ENCODE measurements around the gene CENPF. TPM values are rescaled to one million over a fixed set of nuclear protein-coding genes. Genes with fewer than 3 reads are reported as not detected.

Gene CENPF
- total and polyA plus RNA-seq, 2 experiments from 2014 or later = 123 to 376 TPM

GRCh38 chr1:214582289-214582891 is 20.6 kb upstream of the CENPF start (continued):
- TF ChIP-seq, protein P1, sequence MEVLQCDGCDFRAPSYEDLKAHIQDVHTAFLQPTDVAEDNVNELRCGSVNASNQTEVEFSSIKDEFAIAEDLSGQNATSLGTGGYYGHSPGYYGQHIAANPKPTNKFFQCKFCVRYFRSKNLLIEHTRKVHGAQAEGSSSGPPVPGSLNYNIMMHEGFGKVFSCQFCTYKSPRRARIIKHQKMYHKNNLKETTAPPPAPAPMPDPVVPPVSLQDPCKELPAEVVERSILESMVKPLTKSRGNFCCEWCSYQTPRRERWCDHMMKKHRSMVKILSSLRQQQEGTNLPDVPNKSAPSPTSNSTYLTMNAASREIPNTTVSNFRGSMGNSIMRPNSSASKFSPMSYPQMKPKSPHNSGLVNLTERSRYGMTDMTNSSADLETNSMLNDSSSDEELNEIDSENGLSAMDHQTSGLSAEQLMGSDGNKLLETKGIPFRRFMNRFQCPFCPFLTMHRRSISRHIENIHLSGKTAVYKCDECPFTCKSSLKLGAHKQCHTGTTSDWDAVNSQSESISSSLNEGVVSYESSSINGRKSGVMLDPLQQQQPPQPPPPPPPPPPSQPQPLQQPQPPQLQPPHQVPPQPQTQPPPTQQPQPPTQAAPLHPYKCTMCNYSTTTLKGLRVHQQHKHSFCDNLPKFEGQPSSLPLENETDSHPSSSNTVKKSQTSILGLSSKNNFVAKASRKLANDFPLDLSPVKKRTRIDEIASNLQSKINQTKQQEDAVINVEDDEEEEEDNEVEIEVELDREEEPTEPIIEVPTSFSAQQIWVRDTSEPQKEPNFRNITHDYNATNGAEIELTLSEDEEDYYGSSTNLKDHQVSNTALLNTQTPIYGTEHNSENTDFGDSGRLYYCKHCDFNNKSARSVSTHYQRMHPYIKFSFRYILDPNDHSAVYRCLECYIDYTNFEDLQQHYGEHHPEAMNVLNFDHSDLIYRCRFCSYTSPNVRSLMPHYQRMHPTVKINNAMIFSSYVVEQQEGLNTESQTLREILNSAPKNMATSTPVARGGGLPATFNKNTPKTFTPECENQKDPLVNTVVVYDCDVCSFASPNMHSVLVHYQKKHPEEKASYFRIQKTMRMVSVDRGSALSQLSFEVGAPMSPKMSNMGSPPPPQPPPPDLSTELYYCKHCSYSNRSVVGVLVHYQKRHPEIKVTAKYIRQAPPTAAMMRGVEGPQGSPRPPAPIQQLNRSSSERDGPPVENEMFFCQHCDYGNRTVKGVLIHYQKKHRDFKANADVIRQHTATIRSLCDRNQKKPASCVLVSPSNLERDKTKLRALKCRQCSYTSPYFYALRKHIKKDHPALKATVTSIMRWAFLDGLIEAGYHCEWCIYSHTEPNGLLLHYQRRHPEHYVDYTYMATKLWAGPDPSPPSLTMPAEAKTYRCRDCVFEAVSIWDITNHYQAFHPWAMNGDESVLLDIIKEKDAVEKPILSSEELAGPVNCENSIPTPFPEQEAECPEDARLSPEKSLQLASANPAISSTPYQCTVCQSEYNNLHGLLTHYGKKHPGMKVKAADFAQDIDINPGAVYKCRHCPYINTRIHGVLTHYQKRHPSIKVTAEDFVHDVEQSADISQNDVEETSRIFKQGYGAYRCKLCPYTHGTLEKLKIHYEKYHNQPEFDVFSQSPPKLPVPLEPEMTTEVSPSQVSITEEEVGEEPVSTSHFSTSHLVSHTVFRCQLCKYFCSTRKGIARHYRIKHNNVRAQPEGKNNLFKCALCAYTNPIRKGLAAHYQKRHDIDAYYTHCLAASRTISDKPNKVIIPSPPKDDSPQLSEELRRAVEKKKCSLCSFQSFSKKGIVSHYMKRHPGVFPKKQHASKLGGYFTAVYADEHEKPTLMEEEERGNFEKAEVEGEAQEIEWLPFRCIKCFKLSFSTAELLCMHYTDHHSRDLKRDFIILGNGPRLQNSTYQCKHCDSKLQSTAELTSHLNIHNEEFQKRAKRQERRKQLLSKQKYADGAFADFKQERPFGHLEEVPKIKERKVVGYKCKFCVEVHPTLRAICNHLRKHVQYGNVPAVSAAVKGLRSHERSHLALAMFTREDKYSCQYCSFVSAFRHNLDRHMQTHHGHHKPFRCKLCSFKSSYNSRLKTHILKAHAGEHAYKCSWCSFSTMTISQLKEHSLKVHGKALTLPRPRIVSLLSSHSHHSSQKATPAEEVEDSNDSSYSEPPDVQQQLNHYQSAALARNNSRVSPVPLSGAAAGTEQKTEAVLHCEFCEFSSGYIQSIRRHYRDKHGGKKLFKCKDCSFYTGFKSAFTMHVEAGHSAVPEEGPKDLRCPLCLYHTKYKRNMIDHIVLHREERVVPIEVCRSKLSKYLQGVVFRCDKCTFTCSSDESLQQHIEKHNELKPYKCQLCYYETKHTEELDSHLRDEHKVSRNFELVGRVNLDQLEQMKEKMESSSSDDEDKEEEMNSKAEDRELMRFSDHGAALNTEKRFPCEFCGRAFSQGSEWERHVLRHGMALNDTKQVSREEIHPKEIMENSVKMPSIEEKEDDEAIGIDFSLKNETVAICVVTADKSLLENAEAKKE (CRISPR knock-in tag; IDR thresholded peaks at IDR 0.05) = no peak
- TF ChIP-seq STAT1 (IDR thresholded peaks at IDR 0.05; ENCODE audit: unreplicated experiment) (no peak), JUNB (IDR thresholded peaks at IDR 0.05; ENCODE audit: unreplicated experiment) (no peak), EZH2phosphoT487 (IDR thresholded peaks at IDR 0.05; ENCODE audit: unreplicated experiment) (no peak), EZH2 (IDR thresholded peaks at IDR 0.05; ENCODE audit: low read depth, unreplicated experiment) (no peak), ZNF331 (CRISPR knock-in tag; IDR thresholded peaks at IDR 0.05; ENCODE audit: low read depth) (no peak), POLR2AphosphoS5 (IDR thresholded peaks at IDR 0.05; ENCODE audit: low read depth) (no peak)
- TF ChIP-seq, protein P2, sequence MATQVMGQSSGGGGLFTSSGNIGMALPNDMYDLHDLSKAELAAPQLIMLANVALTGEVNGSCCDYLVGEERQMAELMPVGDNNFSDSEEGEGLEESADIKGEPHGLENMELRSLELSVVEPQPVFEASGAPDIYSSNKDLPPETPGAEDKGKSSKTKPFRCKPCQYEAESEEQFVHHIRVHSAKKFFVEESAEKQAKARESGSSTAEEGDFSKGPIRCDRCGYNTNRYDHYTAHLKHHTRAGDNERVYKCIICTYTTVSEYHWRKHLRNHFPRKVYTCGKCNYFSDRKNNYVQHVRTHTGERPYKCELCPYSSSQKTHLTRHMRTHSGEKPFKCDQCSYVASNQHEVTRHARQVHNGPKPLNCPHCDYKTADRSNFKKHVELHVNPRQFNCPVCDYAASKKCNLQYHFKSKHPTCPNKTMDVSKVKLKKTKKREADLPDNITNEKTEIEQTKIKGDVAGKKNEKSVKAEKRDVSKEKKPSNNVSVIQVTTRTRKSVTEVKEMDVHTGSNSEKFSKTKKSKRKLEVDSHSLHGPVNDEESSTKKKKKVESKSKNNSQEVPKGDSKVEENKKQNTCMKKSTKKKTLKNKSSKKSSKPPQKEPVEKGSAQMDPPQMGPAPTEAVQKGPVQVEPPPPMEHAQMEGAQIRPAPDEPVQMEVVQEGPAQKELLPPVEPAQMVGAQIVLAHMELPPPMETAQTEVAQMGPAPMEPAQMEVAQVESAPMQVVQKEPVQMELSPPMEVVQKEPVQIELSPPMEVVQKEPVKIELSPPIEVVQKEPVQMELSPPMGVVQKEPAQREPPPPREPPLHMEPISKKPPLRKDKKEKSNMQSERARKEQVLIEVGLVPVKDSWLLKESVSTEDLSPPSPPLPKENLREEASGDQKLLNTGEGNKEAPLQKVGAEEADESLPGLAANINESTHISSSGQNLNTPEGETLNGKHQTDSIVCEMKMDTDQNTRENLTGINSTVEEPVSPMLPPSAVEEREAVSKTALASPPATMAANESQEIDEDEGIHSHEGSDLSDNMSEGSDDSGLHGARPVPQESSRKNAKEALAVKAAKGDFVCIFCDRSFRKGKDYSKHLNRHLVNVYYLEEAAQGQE (IDR thresholded peaks at IDR 0.05; ENCODE audit: unreplicated experiment) = no peak

Measured in GM23338 (cell line).